Measurements from ENCODE around the gene RAB6D.

GRCh38 chr2:131410173-131410572 lies 46.2 kb upstream of the RAB6D start:
- no peak for TF ChIP-seq CTCF (IDR thresholded peaks at IDR 0.05 in 2 of 3, conservative IDR thresholded peaks at IDR 0.05 in 1 of 3; ENCODE audit: borderline replicate concordance in 1 of 3, insufficient read depth in 1 of 3, low read depth in 2 of 3, low read length in 2 of 3)
- TF ChIP-seq POLR2AphosphoS5 (IDR thresholded peaks at IDR 0.05; ENCODE audit: low read depth, low read length), result no peak
- TF ChIP-seq EZH2phosphoT487 (IDR thresholded peaks at IDR 0.05; ENCODE audit: borderline replicate concordance), result no peak
- TF ChIP-seq ZNF274 (IDR thresholded peaks at IDR 0.05; ENCODE audit: low read depth, low read length), result no peak
- TF ChIP-seq RAD21 (IDR thresholded peaks at IDR 0.05; ENCODE audit: low read depth), result no peak
- no peak for TF ChIP-seq TCF7L2 (IDR thresholded peaks at IDR 0.05; ENCODE audit: borderline replicate concordance, extremely low read depth, insufficient read depth, insufficient read length)
- no peak for TF ChIP-seq CBX3 (IDR thresholded peaks at IDR 0.05; ENCODE audit: low read depth)
- no peak for TF ChIP-seq EZH2 (IDR thresholded peaks at IDR 0.05)
- no peak for TF ChIP-seq POLR2A (IDR thresholded peaks at IDR 0.05; ENCODE audit: borderline replicate concordance, extremely low read depth, insufficient read depth, insufficient read length)
- TF ChIP-seq EGR1 (IDR thresholded peaks at IDR 0.05; ENCODE audit: low read depth), result no peak
- TF ChIP-seq YY1 (IDR thresholded peaks at IDR 0.05; ENCODE audit: extremely low read depth, insufficient replicate concordance, low read depth, low read length), result no peak
